ENCODE results near the gene GPER1.
"Not testable (repeated sequence)": the region's sequence is repeated elsewhere in the genome, so short reads cannot be mapped to it uniquely, and the experiment has no call there.

GPER1 gene

GRCh38 chr7:1101563-1102431 is 13.9 kb downstream of the GPER1 start:
- in situ Hi-C loops (cut with MboI; ENCODE audit: low sequenced_read_pairs) = no loop called here

- in situ Hi-C loops (cut with MboI; ENCODE audit: low sequenced_read_pairs) = no loop called here
Observed at GRCh38 chr7:1103009-1103788, 15.3 kb downstream of the GPER1 start.

GRCh38 chr7:1103789-1104515 is 16.0 kb downstream of the GPER1 start:
- in situ Hi-C loops (cut with MboI; ENCODE audit: low sequenced_read_pairs) = no loop called here

- in situ Hi-C loops (cut with MboI; ENCODE audit: low sequenced_read_pairs) = no loop called here
Observed at GRCh38 chr7:1104516-1105179, 16.7 kb downstream of the GPER1 start.

GRCh38 chr7:1105189-1105588 is 17.3 kb downstream of the GPER1 start:
- in situ Hi-C loops (cut with MboI; ENCODE audit: low sequenced_read_pairs) = no loop called here

- in situ Hi-C loops (cut with MboI; ENCODE audit: low sequenced_read_pairs) = no loop called here
Observed at GRCh38 chr7:1106063-1106792, 18.3 kb downstream of the GPER1 start.

- in situ Hi-C loops (cut with MboI; ENCODE audit: low sequenced_read_pairs) = no loop called here
Observed at GRCh38 chr7:1106793-1107421, 19.0 kb downstream of the GPER1 start.

GRCh38 chr7:1108264-1108920 is 20.5 kb downstream of the GPER1 start:
- in situ Hi-C loops (cut with MboI; ENCODE audit: low sequenced_read_pairs) = no loop called here

- in situ Hi-C loops (cut with MboI; ENCODE audit: low sequenced_read_pairs) = no loop called here
Observed at GRCh38 chr7:1109581-1110310, 21.8 kb downstream of the GPER1 start.

GRCh38 chr7:1110358-1110757 is 22.4 kb downstream of the GPER1 start:
- in situ Hi-C loops (cut with MboI; ENCODE audit: low sequenced_read_pairs) = no loop called here

- in situ Hi-C loops (cut with MboI; ENCODE audit: low sequenced_read_pairs) = no loop called here
Observed at GRCh38 chr7:1111156-1111555, 23.2 kb downstream of the GPER1 start.

GRCh38 chr7:1112109-1112508 is 24.2 kb downstream of the GPER1 start:
- in situ Hi-C loops (cut with MboI; ENCODE audit: low sequenced_read_pairs) = no loop called here

GRCh38 chr7:1112625-1113547 is 25.0 kb downstream of the GPER1 start:
- in situ Hi-C loops (cut with MboI; ENCODE audit: low sequenced_read_pairs) = no loop called here

GRCh38 chr7:1113548-1113885 is 25.6 kb downstream of the GPER1 start:
- in situ Hi-C loops (cut with MboI; ENCODE audit: low sequenced_read_pairs) = no loop called here

GRCh38 chr7:1114088-1114487 is 26.2 kb downstream of the GPER1 start:
- in situ Hi-C loops (cut with MboI; ENCODE audit: low sequenced_read_pairs) = no loop called here

- in situ Hi-C loops (cut with MboI; ENCODE audit: low sequenced_read_pairs) = no loop called here
Observed at GRCh38 chr7:1114505-1114904, 26.6 kb downstream of the GPER1 start.

GRCh38 chr7:1115171-1116045 is 27.5 kb downstream of the GPER1 start:
- in situ Hi-C loops (cut with MboI; ENCODE audit: low sequenced_read_pairs) = not testable (repeated sequence)

All from HL-60/S4 treated with retinoic acid at 250 ng/mL for 4 days and 3 days (cell line).